Measurements from ENCODE around the gene RNF4.

Gene RNF4

GRCh38 chr4:2423066-2423465, 45.8 kb upstream of the RNF4 start:
- Histone ChIP-seq H3K9me2 (replicated peaks; ENCODE audit: insufficient read depth, low read length) (no peaks in the 10 kb centered on the region), H3K27ac (ENCODE audit: low read length) (no peak overlapping the region), H3K4me3 (ENCODE audit: low read length) (no peak overlapping the region), H3K9me3 (replicated peaks; ENCODE audit: insufficient read depth, low read length) (no peaks in the 10 kb centered on the region), H3K36me3 (replicated peaks; ENCODE audit: insufficient read depth, low read length) (no peaks in the 10 kb centered on the region), H3F3A (ENCODE audit: insufficient read depth, low read length) (peaks cover 9% of the 10 kb centered on the region), H3K9ac (ENCODE audit: low read length) (no peak overlapping the region), H3K79me2 (ENCODE audit: low read length) (peaks cover under 1% of the 10 kb centered on the region), H3K4me2 (ENCODE audit: low read depth, low read length) (no peak overlapping the region), H3K4me1 (ENCODE audit: low read length) (peaks cover 6% of the 10 kb centered on the region), H3K27me3 (replicated peaks; ENCODE audit: insufficient read depth, low read length) (0 out of 2 replicates have a peak, but pooled peaks cover 5% of the 10 kb centered on the region), H2AFZ (ENCODE audit: low read length) (no peak overlapping the region), H4K20me1 (ENCODE audit: insufficient read depth, low read length) (no peaks in the 10 kb centered on the region)
- no peak for DNase-seq
- TF ChIP-seq EZH2 (optimal IDR thresholded peaks at IDR 0.05; ENCODE audit: low read depth, low read length) (no peak), EZH2phosphoT487 (IDR thresholded peaks at IDR 0.05; ENCODE audit: low read length) (no peak), CTCF (IDR thresholded peaks at IDR 0.05; ENCODE audit: low read length) (no peak)

GRCh38 chr4:2423695-2424094, 45.2 kb upstream of the RNF4 start:
- Histone ChIP-seq H3K79me2 (ENCODE audit: low read length) (no peaks in the 10 kb centered on the region), H3K27me3 (replicated peaks; ENCODE audit: insufficient read depth, low read length) (0 out of 2 replicates have a peak, but pooled peaks cover 5% of the 10 kb centered on the region), H3K9me2 (replicated peaks; ENCODE audit: insufficient read depth, low read length) (no peaks in the 10 kb centered on the region), H4K20me1 (ENCODE audit: insufficient read depth, low read length) (no peaks in the 10 kb centered on the region), H3K9me3 (replicated peaks; ENCODE audit: insufficient read depth, low read length) (no peaks in the 10 kb centered on the region), H3K4me3 (ENCODE audit: low read length) (no peak overlapping the region), H3K4me2 (ENCODE audit: low read depth, low read length) (no peak overlapping the region), H2AFZ (ENCODE audit: low read length) (no peak overlapping the region), H3K9ac (ENCODE audit: low read length) (no peak overlapping the region), H3F3A (ENCODE audit: insufficient read depth, low read length) (peaks cover 9% of the 10 kb centered on the region), H3K27ac (ENCODE audit: low read length) (no peak overlapping the region), H3K36me3 (replicated peaks; ENCODE audit: insufficient read depth, low read length) (no peaks in the 10 kb centered on the region), H3K4me1 (ENCODE audit: low read length) (peaks cover 6% of the 10 kb centered on the region)
- TF ChIP-seq EZH2 (optimal IDR thresholded peaks at IDR 0.05; ENCODE audit: low read depth, low read length) (no peak), CTCF (IDR thresholded peaks at IDR 0.05; ENCODE audit: low read length) (no peak), EZH2phosphoT487 (IDR thresholded peaks at IDR 0.05; ENCODE audit: low read length) (no peak)
- no peak for DNase-seq

- H3K79me2 ChIP-seq (ENCODE audit: low read length) = no peaks in the 10 kb centered on the region
- DNase-seq = no peak
- H3K27ac ChIP-seq (ENCODE audit: low read length) = no peak overlapping the region
- peaks cover 2% of the 10 kb centered on the region for H3K4me1 ChIP-seq (ENCODE audit: low read length)
- TF ChIP-seq CTCF (IDR thresholded peaks at IDR 0.05; ENCODE audit: low read length) (no peak), EZH2 (optimal IDR thresholded peaks at IDR 0.05; ENCODE audit: low read depth, low read length) (no peak), EZH2phosphoT487 (IDR thresholded peaks at IDR 0.05; ENCODE audit: low read length) (no peak)
- H3K4me3 ChIP-seq (ENCODE audit: low read length) = no peak overlapping the region
- no peak overlapping the region for H3K4me2 ChIP-seq (ENCODE audit: low read depth, low read length)
- H3K9ac ChIP-seq (ENCODE audit: low read length) = no peak overlapping the region
- no peaks in the 10 kb centered on the region for H3K9me3 ChIP-seq (replicated peaks; ENCODE audit: insufficient read depth, low read length)
- H3K9me2 ChIP-seq (replicated peaks; ENCODE audit: insufficient read depth, low read length) = no peaks in the 10 kb centered on the region
- 0 out of 2 replicates have a peak, but pooled peaks cover 5% of the 10 kb centered on the region for H3K27me3 ChIP-seq (replicated peaks; ENCODE audit: insufficient read depth, low read length)
- no peak overlapping the region for H2AFZ ChIP-seq (ENCODE audit: low read length)
- H3F3A ChIP-seq (ENCODE audit: insufficient read depth, low read length) = 0 out of 2 replicates have a peak, but pooled peaks cover under 1% of the 10 kb centered on the region
- H4K20me1 ChIP-seq (ENCODE audit: insufficient read depth, low read length) = no peaks in the 10 kb centered on the region
- no peaks in the 10 kb centered on the region for H3K36me3 ChIP-seq (replicated peaks; ENCODE audit: insufficient read depth, low read length)
These were observed 44.3 kb upstream of the RNF4 start for GRCh38 chr4:2424581-2424980.
